A549 (cell line): Measurements from ENCODE around the gene HGFAC. TPM values are rescaled to one million over a fixed set of nuclear protein-coding genes. Genes with fewer than 3 reads are reported as not detected.

Source experiments
- ATAC-seq, 2 experiments: fragments of 200-7000 bp in 1 of 2; fragments of >200 bp in 1 of 2; cut with Nextera tagmentation in 1 of 2; cut with Tn5 transposase in 1 of 2; 3 replicates each; pipeline versions ENCODE4 v1.8.0 to v1.9.1; 2018 to 2020; ENCODE audit warnings: mild to moderate bottlenecking in 1 of 2, moderate library complexity in 1 of 2
- CTCF ChIA-PET: fragments of 300-600 bp; sonication (Branson Sonifier 250); formaldehyde crosslinking; extraction: SDS; loops from one replicate; lab custom pipeline; 2021; ENCODE audit warnings: antibody characterized with exemption, inconsistent platforms; lab: Yijun Ruan, JAX
- POLR2A ChIA-PET: fragments of 350-600 bp; formaldehyde crosslinking; extraction: SDS; loops from one replicate; lab custom pipeline; 2021; ENCODE audit warnings: antibody characterized with exemption, inconsistent platforms; lab: Yijun Ruan, JAX
- DNase-seq, 2 experiments: peaks; one replicate each; pipeline versions ENCODE4 v3.0.0 to v3.0.0-alpha.2; 2011 to 2016; ENCODE audit warnings: low read depth in 1 of 2, low spot score in 1 of 2
- FAIRE-seq: peaks from 2 replicates; lab custom pipeline; 2011; peaks lifted over from hg19 to GRCh38; lab: Jason Lieb, UNC
- H3K27ac ChIP-seq, 2 experiments: fragments of >200 bp; sonication (Bioruptor Twin); formaldehyde crosslinking; 3 replicates each; pipeline ENCODE4 v1.5.1; 2016 to 2017
- H3K4me1 ChIP-seq: fragments of >200 bp; sonication (Bioruptor Twin); formaldehyde crosslinking; 3 replicates; pipeline ENCODE4 v1.6.1; 2016
- H3K4me2 ChIP-seq: fragments of >200 bp; sonication (Bioruptor Twin); formaldehyde crosslinking; 3 replicates; pipeline ENCODE4 v1.6.1; 2016
- H3K4me3 ChIP-seq: fragments of >200 bp; sonication (Bioruptor Twin); formaldehyde crosslinking; 3 replicates; pipeline ENCODE4 v1.5.1; 2016
- H3K9me3 ChIP-seq: fragments of >200 bp; sonication (Bioruptor Twin); formaldehyde crosslinking; 3 replicates; pipeline ENCODE4 v1.6.1; 2016
- CBX2 ChIP-seq: fragments of 200-600 bp; sonication (generic); IDR thresholded peaks from 2 replicates; pipeline ENCODE4 v1.6.1; 2016; ENCODE audit warnings: low read depth, mild to moderate bottlenecking, borderline replicate concordance
- CEBPB ChIP-seq, 2 experiments: fragments of >200 bp in 1 of 2; sonication (Bioruptor Twin) in 1 of 2; formaldehyde crosslinking in 1 of 2; IDR thresholded peaks; 2 replicates each; pipeline ENCODE4 v1.6.1; 2012 to 2016
- CHD2 ChIP-seq: fragments of 150-350 bp; IDR thresholded peaks from 2 replicates; pipeline ENCODE4 v1.6.1; 2014; ENCODE audit warnings: low read length; ENCODE audit not compliant: partially characterized antibody
- ESRRA ChIP-seq: fragments of 150-350 bp; IDR thresholded peaks from 2 replicates; pipeline ENCODE4 v1.6.1; 2014; ENCODE audit warnings: mild to moderate bottlenecking, low read length, borderline replicate concordance
- HEYL ChIP-seq: fragments of 250-450 bp; sonication (Bioruptor Pico); IDR thresholded peaks from 2 replicates; pipeline ENCODE4 v1.8.0; 2021; ENCODE audit warnings: mild to moderate bottlenecking, moderate library complexity
- HMGXB4 ChIP-seq: fragments of 250-450 bp; sonication (Bioruptor Pico); IDR thresholded peaks from 2 replicates; pipeline ENCODE4 v1.5.0; 2021; ENCODE audit warnings: mild to moderate bottlenecking, moderate library complexity, borderline replicate concordance
- HOXA7 ChIP-seq: fragments of 250-450 bp; sonication (Bioruptor Pico); IDR thresholded peaks from 2 replicates; pipeline ENCODE4 v1.5.0; 2020; ENCODE audit warnings: mild to moderate bottlenecking, moderate library complexity
- HOXB5 ChIP-seq: fragments of 250-450 bp; sonication (Bioruptor Pico); IDR thresholded peaks from 2 replicates; pipeline ENCODE4 v1.5.0; 2020; ENCODE audit warnings: mild to moderate bottlenecking, moderate library complexity
- JUN ChIP-seq, 2 experiments: fragments of >200 bp; sonication (Bioruptor Twin); formaldehyde crosslinking; IDR thresholded peaks; 2 replicates in 1 of 2; 3 replicates in 1 of 2; pipeline ENCODE4 v1.6.1; 2016 to 2017
- JUNB ChIP-seq: fragments of >200 bp; sonication (Bioruptor Twin); formaldehyde crosslinking; IDR thresholded peaks from 2 replicates; pipeline ENCODE4 v1.6.1; 2016
- KDM1A ChIP-seq: fragments of 200-600 bp; sonication (generic); IDR thresholded peaks from 2 replicates; pipeline ENCODE4 v1.6.1; 2016; ENCODE audit warnings: low read depth, mild to moderate bottlenecking
- MYC ChIP-seq: IDR thresholded peaks from 2 replicates; pipeline ENCODE4 v1.6.1; 2012; ENCODE audit warnings: mild to moderate bottlenecking, inconsistent platforms, low read length, improper control_type of control experiment, borderline replicate concordance
- PHF8 ChIP-seq: fragments of 200-600 bp; sonication (generic); IDR thresholded peaks from 2 replicates; pipeline ENCODE4 v1.6.1; 2016; ENCODE audit warnings: low read depth, mild to moderate bottlenecking, antibody characterized with exemption, moderate library complexity, borderline replicate concordance
- POLR2A ChIP-seq: IDR thresholded peaks from 2 replicates; pipeline ENCODE4 v1.6.1; 2012; ENCODE audit warnings: mild to moderate bottlenecking, low read length
- RAD21 ChIP-seq, 2 experiments: fragments of >200 bp in 1 of 2; sonication (Bioruptor Twin) in 1 of 2; formaldehyde crosslinking in 1 of 2; IDR thresholded peaks in 1 of 2; conservative IDR thresholded peaks in 1 of 2; 2 replicates in 1 of 2; 3 replicates in 1 of 2; pipeline ENCODE4 v1.6.1; 2012 to 2018; ENCODE audit warnings: inconsistent platforms in 1 of 2
- RCOR1 ChIP-seq: fragments of 150-350 bp; IDR thresholded peaks from 2 replicates; pipeline ENCODE4 v1.6.1; 2014; ENCODE audit warnings: antibody characterized with exemption, low read length, low read depth
- TP53 ChIP-seq: fragments of 250-450 bp; sonication (Bioruptor Pico); IDR thresholded peaks from 2 replicates; pipeline ENCODE4 v1.5.0; 2021; ENCODE audit warnings: mild to moderate bottlenecking, moderate library complexity
- ZC3H11A ChIP-seq: fragments of 450-650 bp; IDR thresholded peaks from 2 replicates; pipeline ENCODE4 v1.6.1; 2014; ENCODE audit warnings: antibody characterized with exemption, mild to moderate bottlenecking
- WGBS: methylation state at CpG from one replicate; pipeline ENCODE4 v1.1.6; 2017; ENCODE audit errors: missing lambda C conversion rate; 5-methylcytosine and 5-hydroxymethylcytosine counted together
- polyA plus RNA-seq, 4 experiments: library from polyadenylated mRNA; depleted of rRNA in 3 of 4; stranded (reverse); fragments of >200 nt; fragmentation: RNase III in 1 of 4; extraction: RNeasy Plus Mini Kit Qiagen cat#74134 plus additional on column Dnase treatment in 1 of 4; gene quantifications; 2 replicates in 3 of 4; 3 replicates in 1 of 4; pipeline ENCODE4 v1.2.3, GENCODE V29; 2011 to 2017
- TF ChIP-seq, protein P1 (sequence below): fragments of 450-650 bp; IDR thresholded peaks from 2 replicates; pipeline ENCODE4 v1.6.1; 2014; ENCODE audit warnings: antibody characterized with exemption
- TF ChIP-seq, protein P2 (sequence below): IDR thresholded peaks from 2 replicates; pipeline ENCODE4 v1.6.1; 2012; ENCODE audit warnings: low read depth, borderline replicate concordance

HGFAC gene
- polyA plus RNA-seq, 2 of the 4 experiments (the other 2 are of a cell fraction), result 0.25 TPM; not detected in 1

- FAIRE-seq, result no peak
- POLR2A ChIA-PET, result no interaction called here
These were observed 26.2 kb upstream of the HGFAC start for GRCh38 chr4:3415471-3416141.

GRCh38 chr4:3416270-3416669, 25.5 kb upstream of the HGFAC start:
- FAIRE-seq, result no peak
- CTCF ChIA-PET, result interaction anchor here (0.5 to 1.7 kb wide), 3 partner anchors 27 to 145 kb away, joined by 3 to 4 read pairs (median 3); no protein-coding TSS in a partner anchor
- Histone ChIP-seq H3K4me3 (no peak overlapping the region), H3K27ac (no peak overlapping the region), H3K4me2 (no peak overlapping the region), H3K4me1 (no peaks in the 10 kb centered on the region), H3K9me3 (no peaks in the 10 kb centered on the region)
- 90% methylated on average over 18 of the region's 18 CpGs for WGBS
- ATAC-seq, result no peak
- TF ChIP-seq TP53 (CRISPR knock-in tag) (no peak), RCOR1 (no peak), CHD2 (no peak), CBX2 (no peak), MYC (no peak), JUN (IDR thresholded peaks at IDR 0.05) (no peak)
- DNase-seq, result no peak
- POLR2A ChIA-PET, result no interaction called here

More at GRCh38 chr4:3415471-3416141, 26.2 kb upstream of the HGFAC start:
- CTCF ChIA-PET, result interaction anchor here (0.5 to 1.7 kb wide), 2 partner anchors 28 to 145 kb away, joined by 3 to 4 read pairs; no protein-coding TSS in a partner anchor
- no peak for DNase-seq
- Histone ChIP-seq H3K4me1 (no peaks in the 10 kb centered on the region), H3K4me3 (no peak overlapping the region), H3K9me3 (no peaks in the 10 kb centered on the region), H3K4me2 (no peak overlapping the region), H3K27ac (no peak overlapping the region)
- TF ChIP-seq HMGXB4 (CRISPR knock-in tag) (no peak), HEYL (CRISPR knock-in tag) (no peak), JUNB (no peak), ZC3H11A (no peak), POLR2A (no peak), ESRRA (no peak), HOXB5 (CRISPR knock-in tag) (no peak), CEBPB (IDR thresholded peaks at IDR 0.05) (no peak), PHF8 (no peak)
- TF ChIP-seq, protein P1, sequence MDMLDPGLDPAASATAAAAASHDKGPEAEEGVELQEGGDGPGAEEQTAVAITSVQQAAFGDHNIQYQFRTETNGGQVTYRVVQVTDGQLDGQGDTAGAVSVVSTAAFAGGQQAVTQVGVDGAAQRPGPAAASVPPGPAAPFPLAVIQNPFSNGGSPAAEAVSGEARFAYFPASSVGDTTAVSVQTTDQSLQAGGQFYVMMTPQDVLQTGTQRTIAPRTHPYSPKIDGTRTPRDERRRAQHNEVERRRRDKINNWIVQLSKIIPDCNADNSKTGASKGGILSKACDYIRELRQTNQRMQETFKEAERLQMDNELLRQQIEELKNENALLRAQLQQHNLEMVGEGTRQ, result no peak
- no peak for ATAC-seq
- WGBS, result 91% methylated on average over 31 of the region's 33 CpGs

DNA sequence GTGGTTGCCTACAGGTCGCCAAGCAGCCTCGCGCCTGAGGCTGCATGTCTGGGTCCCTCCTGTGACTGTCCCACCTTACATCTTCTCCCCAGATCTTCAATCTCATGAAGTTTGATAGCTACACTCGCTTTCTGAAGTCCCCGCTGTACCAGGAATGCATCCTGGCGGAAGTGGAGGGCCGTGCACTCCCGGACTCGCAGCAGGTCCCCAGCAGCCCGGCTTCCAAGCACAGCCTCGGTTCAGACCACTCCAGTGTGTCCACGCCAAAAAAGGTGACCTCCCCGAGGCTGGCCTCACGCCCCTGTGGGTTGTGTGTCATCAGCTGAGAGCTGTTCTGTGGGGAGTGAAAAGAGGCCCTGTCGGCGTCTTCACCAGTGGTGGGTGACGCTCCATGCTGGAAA, 24.9 kb upstream of the HGFAC start:
- no peak for DNase-seq
- POLR2A ChIA-PET, result no interaction called here
- TF ChIP-seq, protein P2, sequence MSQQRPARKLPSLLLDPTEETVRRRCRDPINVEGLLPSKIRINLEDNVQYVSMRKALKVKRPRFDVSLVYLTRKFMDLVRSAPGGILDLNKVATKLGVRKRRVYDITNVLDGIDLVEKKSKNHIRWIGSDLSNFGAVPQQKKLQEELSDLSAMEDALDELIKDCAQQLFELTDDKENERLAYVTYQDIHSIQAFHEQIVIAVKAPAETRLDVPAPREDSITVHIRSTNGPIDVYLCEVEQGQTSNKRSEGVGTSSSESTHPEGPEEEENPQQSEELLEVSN, result no peak
- TF ChIP-seq KDM1A, result no peak
- TF ChIP-seq JUN (IDR thresholded peaks at IDR 0.05), result no peak
- TF ChIP-seq HOXA7 (CRISPR knock-in tag), result no peak
- TF ChIP-seq RAD21 (conservative IDR thresholded peaks at IDR 0.05 in 1 of 2, IDR thresholded peaks at IDR 0.05 in 1 of 2), result no peak
- WGBS, result 92% methylated on average over 17 of the region's 17 CpGs
- Histone ChIP-seq H3K4me2 (no peak overlapping the region), H3K27ac (no peak overlapping the region), H3K9me3 (no peaks in the 10 kb centered on the region), H3K4me3 (no peak overlapping the region), H3K4me1 (no peaks in the 10 kb centered on the region)
- FAIRE-seq, result no peak
- CTCF ChIA-PET, result interaction anchor here (1.0 to 1.7 kb wide), 2 partner anchors 26 to 71 kb away, joined by 3 to 4 read pairs; no protein-coding TSS in a partner anchor
- ATAC-seq, result no peak
